Endodermal cell (in vitro differentiated cells): ENCODE results near the gene ZZZ3. TPM values are rescaled to one million over a fixed set of nuclear protein-coding genes. Genes with fewer than 3 reads are reported as not detected.

Experiments
- DNase-seq: peaks from one replicate; pipeline ENCODE4 v3.0.0-alpha.2; 2017
- H3K27ac ChIP-seq: 2 replicates; pipeline ENCODE4 v1.5.1; 2013; ENCODE audit warnings: mild to moderate bottlenecking, low read depth, low read length, moderate library complexity
- H3K27me3 ChIP-seq: 2 replicates; pipeline ENCODE4 v1.6.1; 2013; ENCODE audit warnings: mild to moderate bottlenecking, low read length, moderate library complexity; ENCODE audit not compliant: insufficient read depth, control insufficient read depth, poor library complexity, severe bottlenecking
- H3K36me3 ChIP-seq: 2 replicates; pipeline ENCODE4 v1.7.0; 2013; ENCODE audit warnings: mild to moderate bottlenecking, low read length, moderate library complexity; ENCODE audit not compliant: control insufficient read depth, insufficient read depth
- H3K4me1 ChIP-seq: one replicate; pipeline ENCODE4 v1.7.0; 2013; ENCODE audit warnings: low read length; ENCODE audit not compliant: control insufficient read depth, insufficient read depth
- H3K4me3 ChIP-seq: 2 replicates; pipeline ENCODE4 v1.5.1; 2013; ENCODE audit warnings: mild to moderate bottlenecking, low read length, moderate library complexity
- H3K9ac ChIP-seq: 2 replicates; pipeline ENCODE4 v1.6.1; 2013; ENCODE audit warnings: mild to moderate bottlenecking, low read length, moderate library complexity; ENCODE audit not compliant: poor library complexity, severe bottlenecking; ENCODE audit errors: extremely low read depth
- H3K9me3 ChIP-seq: 2 replicates; pipeline ENCODE4 v1.6.1; 2013; ENCODE audit warnings: mild to moderate bottlenecking, low read length, moderate library complexity; ENCODE audit not compliant: control insufficient read depth
- H3K27ac Mint-ChIP-seq: 2 replicates; pipeline ENCODE4 v1.8.0; 2020; ENCODE audit warnings: mixed read lengths
- H3K27me3 Mint-ChIP-seq: 2 replicates; pipeline ENCODE4 v1.8.0; 2021; ENCODE audit warnings: mild to moderate bottlenecking, mixed read lengths; ENCODE audit not compliant: insufficient read depth
- H3K36me3 Mint-ChIP-seq: 2 replicates; pipeline ENCODE4 v1.8.0; 2020; ENCODE audit warnings: low read depth, mixed read lengths
- H3K4me1 Mint-ChIP-seq: 2 replicates; pipeline ENCODE4 v1.8.0; 2020; ENCODE audit warnings: mixed read lengths
- H3K4me3 Mint-ChIP-seq: 2 replicates; pipeline ENCODE4 v1.8.0; 2020; ENCODE audit warnings: mild to moderate bottlenecking, moderate library complexity, mixed read lengths
- H3K9me3 Mint-ChIP-seq: 2 replicates; pipeline ENCODE4 v1.8.0; 2020; ENCODE audit warnings: mild to moderate bottlenecking, mixed read lengths
- WGBS, 2 experiments: methylation state at CpG; one replicate each; pipeline versions ENCODE4 v1.1.5 to v1.1.7; 2013; ENCODE audit warnings: missing lambda C conversion rate in 2 of 2, mixed read lengths in 1 of 2; ENCODE audit not compliant: insufficient coverage in 1 of 2, insufficient read length in 1 of 2; 5-methylcytosine and 5-hydroxymethylcytosine counted together
- total RNA-seq, 2 donors: library from RNA; stranded (reverse); fragmentation: NEBNext Ultra II Directional in 1 of 2; extraction: Animal tissue kit (Norgen Biotek cat#: 25700) in 1 of 2; gene quantifications; 2 replicates in 1 of 2; 3 replicates in 1 of 2; pipeline ENCODE4 v1.2.1, GENCODE V29; 2021
- TF ChIP-seq, protein P1 (sequence below): fragments of 200-600 bp; sonication (generic); conservative IDR thresholded peaks from 2 replicates; pipeline ENCODE4 v1.5.0; 2021; ENCODE audit warnings: antibody characterized with exemption, mild to moderate bottlenecking

Gene ZZZ3
- total RNA-seq, 2 donors from 2014 or later: 55.4 to 56.2 TPM

- peaks cover 10% of the 10 kb centered on the region for H3K4me1 Mint-ChIP-seq
- TF ChIP-seq, protein P1, sequence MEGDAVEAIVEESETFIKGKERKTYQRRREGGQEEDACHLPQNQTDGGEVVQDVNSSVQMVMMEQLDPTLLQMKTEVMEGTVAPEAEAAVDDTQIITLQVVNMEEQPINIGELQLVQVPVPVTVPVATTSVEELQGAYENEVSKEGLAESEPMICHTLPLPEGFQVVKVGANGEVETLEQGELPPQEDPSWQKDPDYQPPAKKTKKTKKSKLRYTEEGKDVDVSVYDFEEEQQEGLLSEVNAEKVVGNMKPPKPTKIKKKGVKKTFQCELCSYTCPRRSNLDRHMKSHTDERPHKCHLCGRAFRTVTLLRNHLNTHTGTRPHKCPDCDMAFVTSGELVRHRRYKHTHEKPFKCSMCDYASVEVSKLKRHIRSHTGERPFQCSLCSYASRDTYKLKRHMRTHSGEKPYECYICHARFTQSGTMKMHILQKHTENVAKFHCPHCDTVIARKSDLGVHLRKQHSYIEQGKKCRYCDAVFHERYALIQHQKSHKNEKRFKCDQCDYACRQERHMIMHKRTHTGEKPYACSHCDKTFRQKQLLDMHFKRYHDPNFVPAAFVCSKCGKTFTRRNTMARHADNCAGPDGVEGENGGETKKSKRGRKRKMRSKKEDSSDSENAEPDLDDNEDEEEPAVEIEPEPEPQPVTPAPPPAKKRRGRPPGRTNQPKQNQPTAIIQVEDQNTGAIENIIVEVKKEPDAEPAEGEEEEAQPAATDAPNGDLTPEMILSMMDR: no peak
- Histone ChIP-seq H3K4me3 (no peak overlapping the region), H3K36me3 (peaks cover 5% of the 10 kb centered on the region), H3K27ac (no peak overlapping the region), H3K9ac (no peak overlapping the region), H3K27me3 (no peaks in the 10 kb centered on the region), H3K4me1 (no peaks in the 10 kb centered on the region), H3K9me3 (no peaks in the 10 kb centered on the region)
- H3K36me3 Mint-ChIP-seq: peaks cover 26% of the 10 kb centered on the region
- peaks cover 10% of the 10 kb centered on the region for H3K9me3 Mint-ChIP-seq
- no peak for DNase-seq
- no peak overlapping the region for H3K4me3 Mint-ChIP-seq
- H3K27me3 Mint-ChIP-seq: no peaks in the 10 kb centered on the region
- 85 to 93% methylated on average over 3 of the region's 3 CpGs for WGBS, 2 experiments
- H3K27ac Mint-ChIP-seq: no peak overlapping the region
These were observed 6.5 kb upstream of the ZZZ3 start for GRCh38 chr1:77688939-77689338.

DNA sequence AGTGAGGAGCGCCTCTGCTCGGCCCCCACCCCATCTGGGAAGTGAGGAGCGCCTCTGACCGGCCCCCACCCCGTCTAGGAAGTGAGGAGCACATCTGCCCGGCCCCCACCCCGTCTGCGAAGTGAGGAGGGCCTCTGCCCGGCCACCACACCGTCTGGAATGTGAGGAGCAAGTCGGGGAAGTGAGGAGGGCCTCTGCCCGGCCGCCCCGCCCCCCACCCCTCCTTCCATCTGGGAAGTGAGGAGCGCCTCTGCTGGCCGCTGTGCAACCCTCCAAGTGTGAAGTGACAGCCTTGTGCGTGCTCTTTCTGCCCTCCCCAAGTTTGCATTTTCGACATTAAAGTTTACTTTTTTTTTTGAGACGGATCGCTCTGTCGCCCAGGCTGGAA, 5.1 kb upstream of the ZZZ3 start:
- H3K4me1 ChIP-seq: no peaks in the 10 kb centered on the region
- no peak overlapping the region for H3K9ac ChIP-seq
- H3K27ac ChIP-seq: no peak overlapping the region
- TF ChIP-seq, protein P1: peak; percentile 60
- no peaks in the 10 kb centered on the region for H3K27me3 ChIP-seq
- WGBS, 2 experiments: 59 to 74% methylated on average over 4 to 21 of the region's 21 CpGs
- Mint-ChIP-seq H3K27me3 (no peaks in the 10 kb centered on the region), H3K9me3 (peaks cover 10% of the 10 kb centered on the region), H3K36me3 (peaks cover 19% of the 10 kb centered on the region), H3K4me3 (peak overlapping the region; percentile 61), H3K27ac (peak overlapping the region; percentile 88), H3K4me1 (peaks cover 15% of the 10 kb centered on the region)
- peak; percentile 94 for DNase-seq
- no peaks in the 10 kb centered on the region for H3K36me3 ChIP-seq
- H3K9me3 ChIP-seq: no peaks in the 10 kb centered on the region
- H3K4me3 ChIP-seq: no peak overlapping the region

DNA sequence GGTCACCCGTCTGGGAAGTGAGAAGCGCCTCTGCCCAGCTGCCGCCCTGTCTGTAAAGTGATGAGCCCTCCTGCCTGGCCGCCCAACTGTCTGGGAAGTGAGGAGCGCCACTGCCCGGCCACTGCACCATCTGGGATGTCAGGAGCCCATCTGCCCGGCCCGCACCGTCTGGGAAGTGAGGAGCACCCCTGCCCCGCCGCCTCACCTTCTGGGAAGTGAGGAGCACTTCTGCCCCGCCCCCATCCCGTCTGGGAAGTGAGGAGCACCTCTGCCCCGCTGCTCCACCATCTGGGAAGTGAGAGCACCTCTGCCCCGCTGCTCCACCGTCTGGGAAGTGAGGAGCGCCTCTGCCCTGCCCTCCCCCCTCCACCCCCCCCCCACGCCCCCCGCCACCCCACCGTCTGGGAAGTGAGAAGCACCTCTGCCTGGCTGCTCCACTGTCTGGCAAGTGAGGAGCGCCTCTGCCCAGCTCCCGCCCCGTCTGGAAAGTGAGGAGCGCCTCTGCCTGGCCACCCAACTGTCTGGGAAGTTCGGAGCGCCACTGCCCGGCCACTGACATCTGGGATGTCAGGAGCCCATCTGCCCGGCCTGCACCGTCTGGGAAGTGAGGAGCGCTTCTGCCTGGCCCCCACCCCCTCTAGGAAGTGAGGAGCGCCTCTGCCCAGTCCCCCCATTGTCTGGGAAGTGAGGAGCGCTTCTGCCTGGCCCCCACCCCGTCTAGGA, 4.5 kb upstream of the ZZZ3 start:
- Histone ChIP-seq H3K27ac (no peak overlapping the region), H3K4me3 (no peak overlapping the region), H3K9me3 (no peaks in the 10 kb centered on the region), H3K4me1 (no peaks in the 10 kb centered on the region), H3K27me3 (no peaks in the 10 kb centered on the region), H3K36me3 (no peaks in the 10 kb centered on the region), H3K9ac (no peak overlapping the region)
- TF ChIP-seq, protein P1: no peak
- Mint-ChIP-seq H3K4me3 (peak overlapping the region; percentile 61), H3K36me3 (peaks cover 15% of the 10 kb centered on the region), H3K27ac (no peak overlapping the region), H3K9me3 (peaks cover 7% of the 10 kb centered on the region), H3K4me1 (peaks cover 15% of the 10 kb centered on the region), H3K27me3 (no peaks in the 10 kb centered on the region)
- DNase-seq: peak; percentile 63
- WGBS, 2 experiments: 90 to 95% methylated on average over 4 to 29 of the region's 33 CpGs
